ENCODE results near the gene KCNC2.

The KCNC2 gene

DNA sequence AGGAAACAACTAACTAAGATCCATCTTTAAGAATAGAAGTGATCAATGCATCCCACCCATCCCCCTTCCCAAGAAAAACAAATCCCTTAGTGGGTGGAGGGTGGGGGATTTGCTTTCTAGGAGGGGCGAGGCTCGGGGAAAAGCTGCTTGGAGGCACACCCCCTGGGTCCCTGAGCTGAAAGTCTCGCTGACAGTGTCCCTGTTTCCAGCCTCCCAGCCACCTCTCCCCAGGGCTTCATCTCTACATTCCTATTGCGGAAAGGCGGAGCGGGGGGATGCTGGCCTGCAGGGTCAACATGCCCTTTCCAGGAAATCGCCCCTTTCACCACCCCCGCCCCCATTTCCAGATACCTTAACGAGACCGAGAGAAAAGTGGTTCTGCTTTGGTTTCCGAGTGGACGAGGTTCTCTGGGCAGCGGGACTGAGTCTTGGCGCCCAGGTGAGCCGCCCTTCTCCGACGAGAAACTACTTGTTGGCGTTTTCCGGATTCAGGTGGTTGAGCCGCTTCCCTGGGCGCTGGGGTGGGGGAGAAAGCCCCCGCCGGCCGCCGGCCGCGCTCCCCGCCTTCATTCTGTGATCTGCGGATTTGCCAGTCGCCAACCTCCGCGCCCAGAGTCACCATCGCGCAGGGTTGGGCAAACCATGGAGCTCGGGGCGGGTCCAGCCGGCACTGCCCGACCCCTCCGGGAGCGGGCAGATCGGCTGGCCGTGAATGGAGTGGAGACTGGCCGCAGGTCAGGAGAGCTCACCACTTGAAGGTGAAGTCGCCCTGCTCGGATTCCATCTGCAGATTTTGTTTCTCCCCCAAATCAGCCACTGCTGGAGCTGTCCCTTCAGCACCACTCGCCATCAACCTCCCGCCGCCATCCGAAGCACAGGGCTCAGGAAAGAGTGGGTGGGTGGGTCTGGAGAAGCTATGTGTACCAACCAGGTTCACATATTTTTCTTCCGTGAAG, 505 bp downstream of the KCNC2 start:
- Histone ChIP-seq H3K79me2 (ENCODE audit: control insufficient read depth, low read length) (no peaks in the 10 kb centered on the region), H3K9me2 (replicated peaks; ENCODE audit: control insufficient read depth, low read length) (no peaks in the 10 kb centered on the region), H3K27ac (ENCODE audit: low read depth, low read length) (no peak overlapping the region), H3K4me3 (ENCODE audit: low read length) (no peak overlapping the region), H3K9me3 (ENCODE audit: control insufficient read depth, insufficient read depth, low read length) (peaks cover 6% of the 10 kb centered on the region; the same call in 1 of the 2 replicates), H3K4me1 (ENCODE audit: control insufficient read depth, low read length) (no peaks in the 10 kb centered on the region), H4K20me1 (ENCODE audit: control insufficient read depth, insufficient read depth, low read depth, low read length) (no peaks in the 10 kb centered on the region), H3K36me3 (ENCODE audit: control insufficient read depth, low read length) (no peaks in the 10 kb centered on the region), H3K27me3 (ENCODE audit: control insufficient read depth, low read length) (no peaks in the 10 kb centered on the region), H3K4me2 (ENCODE audit: low read length) (no peak overlapping the region), H3F3A (ENCODE audit: control insufficient read depth, insufficient read depth) (no peaks in the 10 kb centered on the region)
- TF ChIP-seq, protein P1, sequence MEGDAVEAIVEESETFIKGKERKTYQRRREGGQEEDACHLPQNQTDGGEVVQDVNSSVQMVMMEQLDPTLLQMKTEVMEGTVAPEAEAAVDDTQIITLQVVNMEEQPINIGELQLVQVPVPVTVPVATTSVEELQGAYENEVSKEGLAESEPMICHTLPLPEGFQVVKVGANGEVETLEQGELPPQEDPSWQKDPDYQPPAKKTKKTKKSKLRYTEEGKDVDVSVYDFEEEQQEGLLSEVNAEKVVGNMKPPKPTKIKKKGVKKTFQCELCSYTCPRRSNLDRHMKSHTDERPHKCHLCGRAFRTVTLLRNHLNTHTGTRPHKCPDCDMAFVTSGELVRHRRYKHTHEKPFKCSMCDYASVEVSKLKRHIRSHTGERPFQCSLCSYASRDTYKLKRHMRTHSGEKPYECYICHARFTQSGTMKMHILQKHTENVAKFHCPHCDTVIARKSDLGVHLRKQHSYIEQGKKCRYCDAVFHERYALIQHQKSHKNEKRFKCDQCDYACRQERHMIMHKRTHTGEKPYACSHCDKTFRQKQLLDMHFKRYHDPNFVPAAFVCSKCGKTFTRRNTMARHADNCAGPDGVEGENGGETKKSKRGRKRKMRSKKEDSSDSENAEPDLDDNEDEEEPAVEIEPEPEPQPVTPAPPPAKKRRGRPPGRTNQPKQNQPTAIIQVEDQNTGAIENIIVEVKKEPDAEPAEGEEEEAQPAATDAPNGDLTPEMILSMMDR (IDR thresholded peaks at IDR 0.05; ENCODE audit: low read depth, low read length, poor library complexity, severe bottlenecking): no peak
- TF ChIP-seq EZH2phosphoT487 (IDR thresholded peaks at IDR 0.05; ENCODE audit: borderline replicate concordance, low read length): no peak

DNA sequence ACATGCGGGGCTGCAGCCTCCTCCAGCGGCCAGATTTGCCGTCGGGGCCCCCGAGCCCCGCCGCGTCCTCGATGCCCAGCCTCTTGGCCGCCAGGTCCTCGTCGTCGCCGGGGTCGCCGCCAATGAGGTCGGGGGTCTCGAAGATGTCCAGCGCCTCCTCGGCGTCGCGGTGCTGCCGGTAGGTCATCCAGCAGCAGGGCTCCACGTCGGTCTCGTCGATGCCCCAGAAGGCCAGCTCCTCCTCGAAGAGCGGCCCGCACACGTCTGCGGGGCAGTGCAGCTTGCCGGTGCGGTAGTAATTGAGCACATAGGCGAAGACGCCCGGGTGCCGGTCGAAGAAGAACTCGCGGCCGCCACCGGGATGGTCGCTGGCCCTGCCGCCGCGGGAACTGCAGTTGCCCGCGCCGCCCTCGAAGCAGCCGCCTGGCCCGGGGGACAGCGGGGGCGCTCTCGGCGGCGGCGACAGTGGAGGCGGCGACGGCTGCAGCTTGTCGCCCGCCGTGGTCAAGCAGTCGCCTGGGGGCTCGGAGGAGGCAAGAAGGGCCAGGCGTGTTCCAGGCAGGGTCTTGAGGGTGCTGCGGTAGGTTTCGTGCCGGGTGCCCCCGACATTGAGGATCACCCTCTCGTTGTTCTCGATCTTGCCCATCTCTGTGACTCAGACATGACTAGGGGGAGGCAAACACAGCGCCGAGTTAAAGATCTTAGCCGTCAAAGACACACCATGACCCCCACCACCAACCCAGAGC, 2.1 kb downstream of the KCNC2 start:
- Histone ChIP-seq H3K27me3 (ENCODE audit: control insufficient read depth, low read length) (no peaks in the 10 kb centered on the region), H3K4me2 (ENCODE audit: low read length) (no peak overlapping the region)

DNA sequence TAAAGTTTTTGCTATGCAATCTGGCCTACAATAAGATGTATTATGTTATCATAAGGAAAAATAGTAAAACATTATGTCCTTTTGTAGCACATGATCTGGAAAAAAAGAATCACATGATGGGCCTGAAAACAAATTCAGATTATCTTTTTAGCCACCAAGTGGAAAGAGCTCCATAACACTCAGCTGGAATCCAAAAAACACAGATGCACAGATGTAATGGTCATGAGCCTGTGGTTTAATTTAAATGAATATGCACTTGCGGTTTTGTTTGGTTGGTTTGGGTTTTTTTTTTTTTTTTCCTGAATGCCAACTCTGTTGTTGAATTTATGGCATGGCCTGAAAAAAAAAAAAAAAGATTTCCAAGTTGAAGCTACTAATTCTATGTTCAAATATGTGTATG, 4.1 kb downstream of the KCNC2 start:
- TF ChIP-seq, protein P1 (IDR thresholded peaks at IDR 0.05; ENCODE audit: low read depth, low read length, poor library complexity, severe bottlenecking): no peak
- TF ChIP-seq EZH2phosphoT487 (IDR thresholded peaks at IDR 0.05; ENCODE audit: borderline replicate concordance, low read length): no peak
- H3K4me3 ChIP-seq (ENCODE audit: low read length): no peak overlapping the region
- no peak overlapping the region for H3K4me2 ChIP-seq (ENCODE audit: low read length)

More for the DNA sequence above, 2.1 kb downstream of the KCNC2 start:
- Histone ChIP-seq H3K79me2 (ENCODE audit: control insufficient read depth, low read length) (no peaks in the 10 kb centered on the region), H3K9me3 (ENCODE audit: control insufficient read depth, insufficient read depth, low read length) (peaks cover 6% of the 10 kb centered on the region; the same call in 1 of the 2 replicates), H3K4me3 (ENCODE audit: low read length) (no peak overlapping the region), H3K9me2 (replicated peaks; ENCODE audit: control insufficient read depth, low read length) (no peaks in the 10 kb centered on the region), H4K20me1 (ENCODE audit: control insufficient read depth, insufficient read depth, low read depth, low read length) (no peaks in the 10 kb centered on the region), H3F3A (ENCODE audit: control insufficient read depth, insufficient read depth) (no peaks in the 10 kb centered on the region), H3K4me1 (ENCODE audit: control insufficient read depth, low read length) (no peaks in the 10 kb centered on the region), H3K27ac (ENCODE audit: low read depth, low read length) (no peak overlapping the region), H3K36me3 (ENCODE audit: control insufficient read depth, low read length) (no peaks in the 10 kb centered on the region)
- TF ChIP-seq EZH2phosphoT487 (IDR thresholded peaks at IDR 0.05; ENCODE audit: borderline replicate concordance, low read length): no peak
- TF ChIP-seq, protein P1 (IDR thresholded peaks at IDR 0.05; ENCODE audit: low read depth, low read length, poor library complexity, severe bottlenecking): no peak

More for the DNA sequence above, 4.1 kb downstream of the KCNC2 start:
- Histone ChIP-seq H3K27ac (ENCODE audit: low read depth, low read length) (no peak overlapping the region), H3K36me3 (ENCODE audit: control insufficient read depth, low read length) (no peaks in the 10 kb centered on the region), H3K4me1 (ENCODE audit: control insufficient read depth, low read length) (no peaks in the 10 kb centered on the region), H3F3A (ENCODE audit: control insufficient read depth, insufficient read depth) (no peaks in the 10 kb centered on the region), H3K79me2 (ENCODE audit: control insufficient read depth, low read length) (no peaks in the 10 kb centered on the region), H3K27me3 (ENCODE audit: control insufficient read depth, low read length) (no peaks in the 10 kb centered on the region), H3K9me3 (ENCODE audit: control insufficient read depth, insufficient read depth, low read length) (peaks cover 6% of the 10 kb centered on the region; the same call in 1 of the 2 replicates), H4K20me1 (ENCODE audit: control insufficient read depth, insufficient read depth, low read depth, low read length) (no peaks in the 10 kb centered on the region), H3K9me2 (replicated peaks; ENCODE audit: control insufficient read depth, low read length) (no peaks in the 10 kb centered on the region)
